WTC11 (cell line): ENCODE data around the gene KRTAP10-3. TPM values are rescaled to one million over a fixed set of nuclear protein-coding genes. Genes with fewer than 3 reads are reported as not detected.
A peak's percentile ranks its signal among the peaks of the same experiment; 100 is the strongest.

Source experiments
- ATAC-seq: fragments of 200-7000 bp; cut with Tn5 transposase; 2 replicates; pipeline ENCODE4 v1.10.0; 2021; ENCODE audit warnings: mild to moderate bottlenecking, moderate library complexity
- CTCF ChIA-PET: fragments of 300-600 bp; sonication (Branson Sonifier 250); formaldehyde crosslinking; loops from one replicate; lab custom pipeline; 2021; ENCODE audit warnings: antibody characterized with exemption; lab: Charles Lee
- POLR2A ChIA-PET: fragments of 350-600 bp; sonication (Branson Sonifier 250); formaldehyde crosslinking; loops from one replicate; lab custom pipeline; 2021; ENCODE audit warnings: antibody characterized with exemption; lab: Charles Lee
- DNase-seq: peaks from one replicate; pipeline ENCODE4 v3.0.0; 2021; ENCODE audit warnings: low spot score
- H3K27ac Mint-ChIP-seq: 2 replicates; pipeline ENCODE4 v1.8.0; 2021; ENCODE audit warnings: mixed read lengths
- H3K27me3 Mint-ChIP-seq: 2 replicates; pipeline ENCODE4 v1.8.0; 2021; ENCODE audit warnings: low read depth, mild to moderate bottlenecking, moderate library complexity, mixed read lengths
- H3K36me3 Mint-ChIP-seq: 2 replicates; pipeline ENCODE4 v1.8.0; 2021; ENCODE audit warnings: mixed read lengths
- H3K4me1 Mint-ChIP-seq: 2 replicates; pipeline ENCODE4 v1.8.0; 2022; ENCODE audit warnings: mixed read lengths
- H3K4me3 Mint-ChIP-seq: 2 replicates; pipeline ENCODE4 v1.8.0; 2021; ENCODE audit warnings: mild to moderate bottlenecking, moderate library complexity, mixed read lengths
- H3K9me3 Mint-ChIP-seq: 2 replicates; pipeline ENCODE4 v1.8.0; 2021; ENCODE audit warnings: mixed read lengths
- AFF4 ChIP-seq: sonication (generic); formaldehyde crosslinking; IDR thresholded peaks from 2 replicates; pipeline ENCODE4 v1.8.1; 2023; ENCODE audit warnings: mild to moderate bottlenecking, missing genetic modification reagents, borderline replicate concordance
- AR ChIP-seq: fragments of 250-450 bp; sonication (Bioruptor Pico); IDR thresholded peaks from 2 replicates; pipeline ENCODE4 v1.9.0; 2021; ENCODE audit warnings: mild to moderate bottlenecking
- E2F1 ChIP-seq: sonication (generic); formaldehyde crosslinking; IDR thresholded peaks from 2 replicates; pipeline ENCODE4 v1.8.0; 2022; ENCODE audit warnings: mild to moderate bottlenecking, missing genetic modification reagents
- HMGA2 ChIP-seq: fragments of 250-450 bp; sonication (Bioruptor Pico); IDR thresholded peaks from 2 replicates; pipeline ENCODE4 v1.4.0; 2021; ENCODE audit warnings: mild to moderate bottlenecking, moderate library complexity
- MAX ChIP-seq: sonication (generic); formaldehyde crosslinking; IDR thresholded peaks from 2 replicates; pipeline ENCODE4 v1.8.0; 2022; ENCODE audit warnings: mild to moderate bottlenecking, missing genetic modification reagents
- NFE2L1 ChIP-seq: sonication (generic); formaldehyde crosslinking; IDR thresholded peaks from 2 replicates; pipeline ENCODE4 v1.8.1; 2023; ENCODE audit warnings: missing genetic modification reagents
- NR2C2 ChIP-seq: sonication (generic); formaldehyde crosslinking; IDR thresholded peaks from 2 replicates; pipeline ENCODE4 v1.8.0; 2022; ENCODE audit warnings: mild to moderate bottlenecking, missing genetic modification reagents
- ZBTB21 ChIP-seq: sonication (generic); formaldehyde crosslinking; IDR thresholded peaks from 2 replicates; pipeline ENCODE4 v1.8.1; 2023; ENCODE audit warnings: mild to moderate bottlenecking, missing genetic modification reagents, borderline replicate concordance
- ZBTB43 ChIP-seq: sonication (generic); formaldehyde crosslinking; IDR thresholded peaks from 2 replicates; pipeline ENCODE4 v1.8.1; 2023; ENCODE audit warnings: mild to moderate bottlenecking, missing genetic modification reagents
- ZMAT4 ChIP-seq: fragments of 250-450 bp; sonication (Bioruptor Pico); IDR thresholded peaks from 2 replicates; pipeline ENCODE4 v1.9.0; 2021; ENCODE audit warnings: mild to moderate bottlenecking
- ZNF219 ChIP-seq: sonication (generic); formaldehyde crosslinking; IDR thresholded peaks from 2 replicates; pipeline ENCODE4 v1.8.0; 2023; ENCODE audit warnings: missing genetic modification reagents, mild to moderate bottlenecking, borderline replicate concordance
- ZNF263 ChIP-seq: sonication (generic); formaldehyde crosslinking; IDR thresholded peaks from 2 replicates; pipeline ENCODE4 v1.8.1; 2022; ENCODE audit warnings: low read depth, mild to moderate bottlenecking, moderate library complexity, missing genetic modification reagents
- ZNF281 ChIP-seq: sonication (generic); formaldehyde crosslinking; IDR thresholded peaks from 2 replicates; pipeline ENCODE4 v1.8.0; 2023; ENCODE audit warnings: mild to moderate bottlenecking, missing genetic modification reagents
- total RNA-seq: library from RNA; stranded (reverse); gene quantifications from 3 replicates; pipeline ENCODE4 v1.2.3, GENCODE V29; 2021

KRTAP10-3 gene
- total RNA-seq, 1 experiment from 2014 or later, result not detected

- ATAC-seq, result no peak
These were observed 34.1 kb upstream of the KRTAP10-3 start, which contains the start of gene KRTAP10-6 for GRCh38 chr21:44592446-44593311. KRTAP10-6 (minus strand) TSS chr21:44592505; CDS start chr21:44592484, 21 bp downstream.

More at GRCh38 chr21:44592446-44593311, 34.1 kb upstream of the KRTAP10-3 start, which contains the start of gene KRTAP10-6:
- peaks cover 30% of the 10 kb centered on the region for H3K4me1 Mint-ChIP-seq
- peak within 1 kb of the TSS; percentile 6; the same call in 1 of the 2 replicates for H3K27ac Mint-ChIP-seq
- peaks cover 9% of the 10 kb centered on the region; the same call in 1 of the 2 replicates for H3K9me3 Mint-ChIP-seq
- DNase-seq, result no peak
- H3K36me3 Mint-ChIP-seq, result no peaks in the 10 kb centered on the region
- no peak within 1 kb of the TSS for H3K4me3 Mint-ChIP-seq
- no peak for TF ChIP-seq ZBTB21 (CRISPR knock-in tag)
- no peak for TF ChIP-seq NR2C2 (CRISPR knock-in tag)
- TF ChIP-seq ZNF281 (CRISPR knock-in tag), result no peak
- TF ChIP-seq E2F1 (CRISPR knock-in tag), result no peak
- 0 out of 2 replicates have a peak, but pooled peaks have one; percentile 29 for TF ChIP-seq ZNF219 (CRISPR knock-in tag)
- TF ChIP-seq NFE2L1 (CRISPR knock-in tag), result no peak
- TF ChIP-seq HMGA2 (CRISPR knock-in tag), result no peak
- TF ChIP-seq MAX (CRISPR knock-in tag), result 0 out of 2 replicates have a peak, but pooled peaks have one; percentile 24
- TF ChIP-seq ZNF263 (CRISPR knock-in tag), result no peak
- TF ChIP-seq AFF4, result no peak
- TF ChIP-seq ZMAT4 (CRISPR knock-in tag), result no peak
- TF ChIP-seq AR, result no peak
- TF ChIP-seq ZBTB43 (CRISPR knock-in tag), result no peak
- ChIA-PET POLR2A (no interaction called here), CTCF (interaction anchor here (0.6 to 1.4 kb wide), 5 partner anchors 13 to 108 kb away, joined by 3 to 6 read pairs (median 3); no protein-coding TSS in a partner anchor)
- no peaks in the 10 kb centered on the region; the same call in 1 of the 2 replicates for H3K27me3 Mint-ChIP-seq
